Measurements from ENCODE around the gene MINDY4. TPM values are rescaled to one million over a fixed set of nuclear protein-coding genes. Genes with fewer than 3 reads are reported as not detected.

Gene MINDY4
- total and polyA plus RNA-seq, 2 donors (not counting 1 experiment from before 2014, with no cell fraction given), result 0.12 to 1.1 TPM

- H3K9ac ChIP-seq (ENCODE audit: low read length), result no peak overlapping the region
- H4K20me1 ChIP-seq (ENCODE audit: control insufficient read depth, insufficient read depth, low read length, poor library complexity, severe bottlenecking), result no peaks in the 10 kb centered on the region
- Mint-ChIP-seq H3K27me3 (no peaks in the 10 kb centered on the region), H3K9me3 (ENCODE audit: insufficient read depth) (peaks cover 12% of the 10 kb centered on the region), H3K27ac (no peak overlapping the region), H3K4me1 (no peaks in the 10 kb centered on the region), H3K4me3 (no peak overlapping the region)
- 97% methylated on average over 4 of the region's 4 CpGs for WGBS (ENCODE audit: insufficient coverage)
- H3K36me3 ChIP-seq (replicated peaks in 1 of 2; ENCODE audit: control extremely low read depth in 1 of 2, control insufficient read depth in 1 of 2, extremely low read depth in 1 of 2, insufficient read depth in 2 of 2, low read length in 1 of 2), result no peaks in the 10 kb centered on the region
- POLR2A ChIA-PET, result no interaction called here
- no peak overlapping the region for H3K4me3 ChIP-seq (ENCODE audit: control extremely low read depth in 1 of 5, extremely low read depth in 1 of 5, insufficient read depth in 1 of 5, low read depth in 2 of 5, low read length in 4 of 5)
- peaks cover 0 to 20% (median 15%) of the 10 kb centered on the region in 3 donors for H3K9me3 ChIP-seq (ENCODE audit: control extremely low read depth in 1 of 3, control insufficient read depth in 2 of 3, insufficient read depth in 1 of 3, low read length in 2 of 3)
- H2AFZ ChIP-seq (ENCODE audit: insufficient read depth, low read depth, low read length, poor library complexity, severe bottlenecking), result no peak overlapping the region
- no peak for DNase-seq
- H3K27me3 ChIP-seq (replicated peaks in 1 of 4; ENCODE audit: control extremely low read depth in 1 of 4, control insufficient read depth in 3 of 4, insufficient read depth in 4 of 4, low read length in 3 of 4), result no peaks in the 10 kb centered on the region
- no peak for TF ChIP-seq CTCF (IDR thresholded peaks at IDR 0.05)
- no peak for TF ChIP-seq EZH2 (IDR thresholded peaks at IDR 0.05; ENCODE audit: borderline replicate concordance, insufficient read depth, low read depth, low read length, poor library complexity, severe bottlenecking)
- H3K4me2 ChIP-seq (replicated peaks; ENCODE audit: low read depth, low read length, poor library complexity, severe bottlenecking), result no peak overlapping the region
- H3K27ac ChIP-seq (ENCODE audit: low read length in 2 of 2), result no peak overlapping the region
- H3K79me2 ChIP-seq (ENCODE audit: control insufficient read depth, insufficient read depth, low read length), result no peaks in the 10 kb centered on the region
- no peak for ATAC-seq (ENCODE audit: low read depth)
- CTCF ChIA-PET, result no interaction called here
- H3K4me1 ChIP-seq (ENCODE audit: control insufficient read depth in 2 of 2, insufficient read depth in 2 of 2, low read length in 2 of 2), result no peaks in the 10 kb centered on the region
- intact Hi-C loops (cut with micrococcal nuclease), result no loop called here
Observed at GRCh38 chr7:30837581-30837980, 66.4 kb downstream of the MINDY4 start.

- TF ChIP-seq CTCF (IDR thresholded peaks at IDR 0.05) (no peak), EZH2 (IDR thresholded peaks at IDR 0.05; ENCODE audit: borderline replicate concordance, insufficient read depth, low read depth, low read length, poor library complexity, severe bottlenecking) (no peak)
- Mint-ChIP-seq H3K9me3 (ENCODE audit: insufficient read depth) (peaks cover 9% of the 10 kb centered on the region), H3K27ac (no peak overlapping the region), H3K4me3 (no peak overlapping the region), H3K27me3 (no peaks in the 10 kb centered on the region), H3K4me1 (no peaks in the 10 kb centered on the region)
- H3K36me3 ChIP-seq (replicated peaks in 1 of 2; ENCODE audit: control extremely low read depth in 1 of 2, control insufficient read depth in 1 of 2, extremely low read depth in 1 of 2, insufficient read depth in 2 of 2, low read length in 1 of 2), result no peaks in the 10 kb centered on the region
- CTCF ChIA-PET, result no interaction called here
- H3K79me2 ChIP-seq (ENCODE audit: control insufficient read depth, insufficient read depth, low read length), result no peaks in the 10 kb centered on the region
- no peaks in the 10 kb centered on the region for H3K27me3 ChIP-seq (replicated peaks in 1 of 4; ENCODE audit: control extremely low read depth in 1 of 4, control insufficient read depth in 3 of 4, insufficient read depth in 4 of 4, low read length in 3 of 4)
- peaks cover 0 to 19% (median 15%) of the 10 kb centered on the region in 3 donors for H3K9me3 ChIP-seq (ENCODE audit: control extremely low read depth in 1 of 3, control insufficient read depth in 2 of 3, insufficient read depth in 1 of 3, low read length in 2 of 3)
- no peak overlapping the region for H3K27ac ChIP-seq (ENCODE audit: low read length in 2 of 2)
- POLR2A ChIA-PET, result no interaction called here
- no peaks in the 10 kb centered on the region for H3K4me1 ChIP-seq (ENCODE audit: control insufficient read depth in 2 of 2, insufficient read depth in 2 of 2, low read length in 2 of 2)
- 96% methylated on average over 5 of the region's 5 CpGs for WGBS (ENCODE audit: insufficient coverage)
- no peak overlapping the region for H3K4me3 ChIP-seq (ENCODE audit: control extremely low read depth in 1 of 5, extremely low read depth in 1 of 5, insufficient read depth in 1 of 5, low read depth in 2 of 5, low read length in 4 of 5)
- H4K20me1 ChIP-seq (ENCODE audit: control insufficient read depth, insufficient read depth, low read length, poor library complexity, severe bottlenecking), result no peaks in the 10 kb centered on the region
- H2AFZ ChIP-seq (ENCODE audit: insufficient read depth, low read depth, low read length, poor library complexity, severe bottlenecking), result no peak overlapping the region
- no peak overlapping the region for H3K4me2 ChIP-seq (replicated peaks; ENCODE audit: low read depth, low read length, poor library complexity, severe bottlenecking)
- ATAC-seq (ENCODE audit: low read depth), result no peak
- H3K9ac ChIP-seq (ENCODE audit: low read length), result no peak overlapping the region
- no peak for DNase-seq
- intact Hi-C loops (cut with micrococcal nuclease), result no loop called here
Observed at GRCh38 chr7:30838008-30838407, 66.8 kb downstream of the MINDY4 start.
